RPMI8226 (cell line): ENCODE data around the gene KIAA1755.

Experiments used
- DNase-seq: peaks from one replicate; pipeline ENCODE4 v3.0.0-alpha.2; 2015

The KIAA1755 gene

DNA sequence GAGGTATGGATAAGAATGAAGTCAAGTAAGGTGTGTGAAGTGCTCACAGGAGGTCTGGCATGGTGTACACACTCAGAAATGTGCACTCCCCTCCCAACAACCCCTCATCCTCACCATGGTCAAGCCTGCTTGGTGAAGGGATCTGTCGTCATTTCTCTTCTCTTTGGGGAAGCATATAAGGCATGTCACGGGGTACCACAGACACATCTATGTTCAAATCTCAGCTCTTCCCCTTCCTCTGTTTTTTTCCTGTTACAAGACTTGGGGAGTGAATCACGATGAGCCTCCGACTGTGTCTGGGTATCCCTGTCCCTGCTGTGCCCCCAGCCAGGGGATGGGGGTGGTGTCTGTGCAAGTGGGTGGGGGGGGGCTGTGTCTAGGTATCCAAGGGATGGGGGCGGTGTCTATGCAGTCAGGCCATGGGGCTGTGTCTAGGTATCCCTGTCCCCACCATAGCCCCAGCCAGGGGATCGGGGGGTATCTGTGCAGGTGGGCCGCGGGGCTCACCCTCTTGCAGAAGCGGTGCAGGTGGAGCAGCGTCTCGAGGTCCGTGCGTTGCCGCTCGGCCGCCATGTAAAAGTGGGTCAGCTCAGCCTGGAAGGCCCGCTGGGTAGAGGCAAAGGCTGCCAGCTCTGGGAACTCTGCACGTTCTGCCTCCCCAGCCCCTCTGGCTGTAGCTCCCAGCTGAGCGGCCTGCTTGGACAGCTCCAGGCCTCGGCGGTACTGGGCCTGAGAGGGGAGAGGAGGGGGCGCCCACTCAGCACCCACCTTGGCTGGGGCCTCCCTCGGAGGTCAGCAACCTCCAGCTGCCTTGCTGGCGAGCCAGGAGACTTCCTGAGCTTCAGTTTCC lies 43.6 kb downstream of the KIAA1755 start:
- DNase-seq, result no peak

DNA sequence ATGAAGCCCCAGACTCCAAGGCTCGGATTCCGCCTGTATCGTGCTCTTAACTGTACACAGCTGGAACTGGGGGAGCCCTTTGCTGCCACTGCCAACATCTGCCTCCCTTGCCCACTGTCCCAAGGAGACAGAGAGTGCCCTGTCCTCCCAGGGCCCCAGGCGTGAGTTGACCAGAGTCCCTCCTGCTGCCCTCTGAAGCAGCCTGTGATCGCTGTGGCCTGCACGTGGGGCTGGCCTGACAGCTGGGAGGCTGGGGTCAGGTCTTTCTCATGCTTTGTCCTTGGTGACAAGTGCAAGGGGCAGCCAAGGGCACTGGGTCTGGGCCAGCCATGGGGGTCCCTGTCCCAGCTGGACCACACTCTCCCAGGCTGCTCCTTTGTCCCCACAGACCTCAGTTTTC lies 44.3 kb downstream of the KIAA1755 start:
- no peak for DNase-seq

DNA sequence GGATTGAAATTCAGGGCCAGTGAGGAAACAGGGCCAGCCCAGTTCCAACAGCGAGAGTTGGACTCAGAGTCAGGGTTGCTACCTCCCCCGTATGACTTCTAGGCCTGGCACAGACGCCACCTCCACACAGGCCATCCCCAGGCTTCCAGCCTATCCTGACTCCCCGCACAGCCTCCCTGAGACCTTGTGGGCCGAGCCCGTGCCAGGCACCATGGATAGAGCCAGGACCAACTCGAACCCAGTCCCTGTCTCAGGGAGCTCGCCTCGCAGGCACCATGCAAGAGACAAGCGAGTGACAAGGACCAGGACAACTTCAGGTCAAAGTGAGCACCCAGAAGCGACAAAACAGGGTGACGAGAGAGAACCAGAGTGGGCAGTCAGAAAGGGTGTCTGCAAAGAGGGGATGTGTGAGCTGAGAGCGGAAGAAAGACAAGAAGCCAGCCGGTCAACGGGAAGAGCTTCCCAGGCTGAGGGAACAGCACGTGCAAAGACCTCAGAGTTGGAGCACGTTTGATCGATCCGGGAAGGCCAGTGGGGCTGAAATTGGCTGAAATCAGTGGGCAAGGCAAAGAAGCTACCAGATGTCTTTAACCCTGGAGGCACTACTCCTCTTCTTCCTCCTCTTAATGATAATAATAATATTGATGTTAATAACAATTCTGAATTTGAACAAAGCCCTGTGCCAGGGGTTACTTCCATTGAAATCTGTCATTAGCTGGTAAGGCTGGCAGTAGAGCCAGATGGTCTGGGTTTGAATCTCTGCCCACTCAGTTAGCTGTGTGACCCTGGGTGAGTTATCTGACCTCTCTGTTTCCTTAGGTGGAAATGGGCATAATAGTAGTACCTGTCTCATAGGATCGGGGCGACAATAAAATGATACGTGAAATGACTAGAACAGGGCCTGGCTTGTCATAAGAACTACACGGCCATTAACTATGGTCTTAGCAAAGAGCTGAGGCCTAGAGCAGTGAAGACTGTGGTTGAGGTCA lies 45.0 kb downstream of the KIAA1755 start:
- DNase-seq, result no peak

DNA sequence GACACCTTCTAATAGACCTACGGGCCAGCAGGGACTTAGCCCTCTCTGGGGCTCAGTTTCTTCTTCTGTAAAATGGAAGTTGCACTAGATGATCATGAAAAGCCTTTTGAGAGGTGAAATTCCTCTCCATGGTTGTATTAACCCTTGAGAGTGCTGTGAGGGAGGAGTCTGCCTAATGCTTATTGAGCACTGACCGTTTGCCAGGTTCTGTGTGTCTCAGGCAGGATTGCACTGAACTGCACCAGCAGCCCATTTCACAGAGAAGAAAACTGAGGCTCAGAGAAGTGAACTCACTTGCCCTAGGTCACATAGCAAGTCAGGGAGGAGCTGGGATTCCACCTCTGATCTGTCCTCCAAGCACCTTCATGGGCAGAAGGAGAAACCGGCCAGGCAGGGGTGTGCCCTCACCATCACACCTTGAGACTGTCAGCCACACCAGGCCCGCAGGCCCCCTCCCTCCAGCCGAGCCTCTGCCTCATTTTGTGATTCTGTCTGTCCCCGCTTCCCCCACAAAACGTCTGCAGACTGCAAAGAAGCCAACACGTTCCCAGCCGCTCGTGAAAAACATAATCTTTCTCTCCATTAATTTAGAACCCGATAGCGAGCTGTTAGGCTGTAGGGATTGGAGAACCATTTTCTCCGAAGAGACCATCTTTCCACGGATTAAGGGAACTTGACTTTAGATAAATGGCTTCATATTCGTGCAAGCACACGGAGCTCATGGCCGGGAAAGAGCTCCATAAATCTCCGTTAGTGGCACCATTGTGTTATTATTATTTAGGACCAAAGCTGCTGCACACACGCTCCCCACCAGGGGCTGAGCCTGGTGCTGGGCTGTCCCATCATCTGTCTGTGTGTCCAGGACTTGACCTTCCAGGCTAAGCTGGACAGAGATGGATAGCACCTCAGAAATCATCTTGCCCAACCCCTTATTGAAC lies 46.0 kb downstream of the KIAA1755 start:
- DNase-seq, result no peak

DNA sequence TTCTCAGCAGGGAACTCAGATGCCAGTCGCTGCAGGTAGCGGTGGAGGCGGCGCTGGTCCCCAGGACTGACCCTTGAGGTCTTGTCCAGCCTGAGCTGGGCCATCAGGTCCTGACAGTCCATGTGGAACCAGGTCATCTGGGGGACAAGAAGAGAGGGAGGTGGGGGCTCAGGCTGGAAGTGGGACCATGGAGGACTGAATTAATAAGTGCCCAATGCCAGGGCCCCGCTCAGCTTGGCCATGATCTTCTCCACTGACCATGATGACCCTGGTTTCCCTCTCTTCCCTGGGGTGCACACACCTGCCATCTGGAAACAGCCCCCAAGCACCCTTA lies 47.0 kb downstream of the KIAA1755 start:
- DNase-seq, result no peak

DNA sequence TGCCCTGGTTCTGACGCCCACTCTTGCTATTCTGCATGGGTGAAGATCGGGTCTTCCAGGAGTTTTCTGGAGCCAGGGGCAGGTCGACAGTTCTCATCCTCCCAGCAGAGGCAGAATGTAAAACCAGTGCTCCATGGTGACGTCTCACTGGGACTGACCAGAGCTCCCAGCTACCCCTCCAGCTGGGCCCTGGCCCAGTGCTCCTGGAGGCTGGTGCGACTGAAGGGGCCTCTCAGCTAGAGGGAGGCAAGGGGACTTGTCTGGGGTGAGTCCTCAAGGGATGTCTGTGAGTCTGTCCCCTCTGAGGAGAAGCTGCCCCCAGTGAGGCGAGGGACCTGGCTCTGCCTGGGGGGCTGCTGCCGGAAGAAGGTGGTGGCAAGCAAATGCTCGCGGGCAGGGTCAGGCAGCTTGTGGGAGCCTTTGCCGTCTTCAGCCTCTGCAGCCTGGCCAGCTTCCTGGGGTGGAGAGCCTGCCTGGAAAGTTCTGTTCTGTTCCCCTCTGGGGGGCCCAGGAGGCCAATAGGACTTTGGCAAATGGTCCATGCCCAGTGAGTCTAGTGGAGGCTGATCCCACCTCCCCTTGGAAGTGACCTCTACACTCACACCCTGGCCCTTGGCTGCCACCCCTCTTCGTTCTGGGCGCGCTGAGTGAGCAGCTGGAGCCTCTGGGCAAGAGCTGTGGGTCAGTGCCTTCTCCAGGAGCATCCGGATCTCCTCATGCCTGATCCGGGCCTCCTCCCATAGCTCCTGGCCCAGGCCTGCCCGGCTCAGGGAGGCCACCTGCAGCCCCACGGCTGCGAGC lies 47.5 kb downstream of the KIAA1755 start:
- DNase-seq, result no peak

DNA sequence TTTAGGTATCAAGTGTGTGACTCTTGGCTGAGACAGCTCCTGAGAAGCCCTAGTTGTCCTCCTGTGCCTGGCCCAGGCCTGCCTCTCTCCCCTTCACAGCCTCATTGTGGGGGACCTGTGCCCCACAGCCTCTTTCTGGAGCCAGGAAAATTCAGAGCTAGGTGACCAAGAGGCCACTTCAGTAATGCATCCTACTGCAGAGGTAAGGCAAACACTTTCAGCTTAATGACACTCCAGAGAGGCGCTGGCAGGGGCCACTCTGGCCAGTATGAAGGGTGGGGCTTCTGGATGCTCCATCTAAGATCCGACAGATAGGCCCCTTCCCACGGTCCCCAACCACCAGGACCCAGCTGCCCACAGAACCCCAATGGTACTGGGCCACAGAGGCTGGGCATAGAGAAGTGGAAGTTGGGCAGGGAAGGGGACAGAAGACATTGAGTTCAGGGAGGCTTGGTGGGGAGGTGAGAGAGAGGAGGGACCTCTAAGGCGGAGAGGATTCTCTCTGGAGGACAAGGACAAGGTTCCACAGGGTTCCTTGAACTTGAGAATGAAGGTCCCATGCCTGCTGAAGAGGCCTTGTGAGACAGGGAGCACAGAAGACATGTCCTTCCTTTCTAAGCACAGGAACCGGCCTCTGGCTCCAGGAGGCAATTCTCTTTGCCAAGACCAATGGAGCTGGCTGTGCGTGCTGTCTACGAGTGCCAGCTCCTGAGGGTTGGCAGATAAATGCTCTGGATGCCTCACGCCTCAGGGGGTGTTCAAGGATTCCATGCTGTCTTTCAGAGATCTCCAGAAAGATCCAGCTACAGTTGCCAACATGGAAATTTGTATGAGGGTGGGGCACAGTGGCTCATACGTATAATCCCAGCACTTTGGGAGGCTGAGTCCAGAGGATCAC lies 49.1 kb downstream of the KIAA1755 start:
- DNase-seq, result no peak

DNA sequence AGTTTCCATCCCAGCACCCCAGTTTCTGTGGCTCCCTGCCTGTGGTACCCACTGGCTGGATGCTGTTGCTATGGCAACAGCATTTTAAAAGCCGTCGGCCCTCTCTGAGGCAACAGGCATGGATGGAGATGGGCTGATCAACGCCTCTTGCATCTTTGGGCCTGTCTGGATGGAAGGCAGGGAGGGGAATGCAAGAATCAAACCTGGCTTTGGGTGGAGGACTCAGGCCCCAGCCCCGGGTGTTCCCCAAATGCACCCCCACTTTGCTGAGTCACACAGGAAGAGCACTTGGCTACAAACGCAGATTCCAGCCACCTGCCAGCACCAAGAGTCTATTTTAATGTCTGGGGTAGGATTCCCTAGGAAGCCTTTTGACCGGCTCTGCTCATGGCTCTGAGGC lies 49.8 kb downstream of the KIAA1755 start:
- DNase-seq, result no peak

DNA sequence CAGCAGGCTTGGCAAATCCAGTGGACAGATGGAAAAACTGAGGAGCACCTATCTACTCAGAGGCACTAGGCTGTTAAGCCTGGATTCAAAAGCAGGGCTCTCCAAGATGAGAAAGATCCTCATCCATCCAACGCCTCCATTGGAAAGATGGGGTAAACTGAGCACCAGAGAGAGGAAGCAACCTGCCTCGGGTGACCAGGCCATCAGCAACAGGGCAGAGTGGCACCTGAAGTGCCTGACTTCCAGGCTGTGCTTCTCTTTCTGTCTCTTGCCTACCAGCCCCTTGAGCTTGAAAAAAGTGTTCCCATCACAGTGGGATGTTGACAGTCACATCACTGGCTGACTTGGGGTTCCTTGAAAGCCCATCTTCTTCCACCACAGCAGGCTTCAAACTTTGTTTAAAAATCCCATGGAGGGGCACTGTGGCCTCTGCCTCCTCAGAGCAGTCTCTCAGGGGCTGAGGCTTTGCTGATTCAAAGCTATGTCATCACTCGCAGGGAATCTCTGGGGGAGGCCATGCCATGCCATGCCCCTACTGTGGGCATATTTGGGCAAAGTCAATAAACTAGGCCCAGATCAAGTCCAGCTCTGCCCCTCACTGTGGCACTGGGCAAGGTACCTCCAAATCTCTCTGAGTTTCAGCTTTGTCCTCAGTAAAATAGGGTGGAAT lies 50.7 kb downstream of the KIAA1755 start:
- DNase-seq, result no peak

DNA sequence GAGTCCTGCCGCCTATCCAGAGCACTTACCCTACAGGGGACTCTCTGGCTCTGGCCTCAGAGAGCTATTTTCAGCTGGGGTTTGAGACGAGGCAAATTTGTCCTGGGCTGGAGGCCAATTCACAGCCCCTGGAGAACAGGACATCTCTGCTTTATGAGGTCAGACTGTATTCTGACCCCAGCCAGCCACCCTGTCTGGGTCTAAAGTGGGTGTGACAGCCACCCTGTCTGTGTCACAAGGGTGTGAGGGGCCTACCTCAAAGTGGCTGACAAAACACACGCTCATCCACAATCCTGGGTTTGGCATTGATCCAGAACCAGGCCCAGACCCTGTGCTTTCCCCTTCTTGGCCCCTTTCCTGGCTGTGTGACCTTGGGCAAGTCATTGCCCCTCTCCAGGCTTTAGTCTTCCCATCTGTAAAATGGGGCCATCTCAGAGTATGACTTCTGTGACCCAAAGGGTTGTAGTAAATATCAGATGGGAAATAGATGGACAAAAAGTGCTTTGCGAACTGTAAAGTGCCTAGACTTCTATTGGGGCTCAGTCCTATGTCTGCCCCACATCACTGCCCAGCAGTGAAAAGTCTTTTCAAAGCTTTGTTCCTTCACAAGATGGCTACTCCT lies 51.4 kb downstream of the KIAA1755 start:
- no peak for DNase-seq

DNA sequence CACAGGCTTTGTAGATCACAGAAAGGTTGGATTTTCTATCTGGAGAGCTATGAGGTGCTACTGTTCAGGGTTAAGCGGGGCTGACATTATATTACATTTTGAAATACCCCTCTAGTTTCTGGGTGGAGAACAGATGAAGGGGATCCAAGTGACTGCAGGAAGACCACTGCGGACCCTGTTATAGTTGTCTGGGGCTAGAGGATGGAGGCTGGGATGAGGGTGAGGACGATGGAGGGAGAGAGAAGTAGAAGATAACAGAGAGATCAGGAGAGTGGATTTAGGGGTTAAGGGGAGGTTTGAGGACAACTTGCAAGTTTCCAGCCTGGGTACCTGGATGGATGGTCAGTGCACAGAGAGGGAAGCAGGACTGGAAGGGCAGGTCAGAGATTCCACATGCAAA lies 52.0 kb downstream of the KIAA1755 start:
- DNase-seq, result no peak

DNA sequence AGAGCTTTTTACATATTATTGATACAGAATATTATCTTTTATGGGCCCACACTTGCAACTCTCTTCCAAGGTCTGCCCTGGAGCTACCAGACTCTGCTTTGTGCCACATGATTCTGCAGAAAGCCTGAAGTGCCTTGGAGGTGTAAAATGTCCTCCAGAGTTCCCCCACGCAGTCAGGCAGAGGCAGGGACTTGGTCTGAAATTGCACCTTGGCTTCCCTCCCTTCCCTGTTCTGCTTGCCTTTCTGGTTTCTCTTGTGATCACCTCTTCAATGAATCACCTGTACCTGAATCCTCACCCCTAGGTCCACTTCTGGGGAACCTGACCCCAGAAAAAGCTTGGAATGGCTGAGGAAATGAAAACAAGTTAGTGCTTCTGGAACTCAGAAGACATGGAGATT lies 52.4 kb downstream of the KIAA1755 start:
- DNase-seq, result no peak

DNA sequence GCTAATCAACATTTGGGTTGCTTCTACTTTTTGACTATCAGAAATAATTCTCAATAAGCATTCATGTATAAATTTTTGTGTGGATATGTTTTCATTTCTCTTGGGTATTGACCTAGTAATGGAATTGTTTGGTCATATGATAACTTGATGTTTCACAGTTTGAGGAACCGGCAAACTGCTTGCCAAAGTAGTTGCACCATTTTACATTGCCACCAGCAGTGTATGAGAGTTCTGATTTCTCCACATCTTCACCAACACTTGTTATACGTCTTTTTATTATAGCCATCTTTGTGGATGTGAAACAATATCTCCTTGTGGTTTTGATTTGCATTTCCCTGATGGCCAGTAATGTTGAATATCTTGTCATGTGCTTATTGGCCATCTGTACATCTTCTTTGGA lies 52.9 kb downstream of the KIAA1755 start:
- DNase-seq, result no peak

DNA sequence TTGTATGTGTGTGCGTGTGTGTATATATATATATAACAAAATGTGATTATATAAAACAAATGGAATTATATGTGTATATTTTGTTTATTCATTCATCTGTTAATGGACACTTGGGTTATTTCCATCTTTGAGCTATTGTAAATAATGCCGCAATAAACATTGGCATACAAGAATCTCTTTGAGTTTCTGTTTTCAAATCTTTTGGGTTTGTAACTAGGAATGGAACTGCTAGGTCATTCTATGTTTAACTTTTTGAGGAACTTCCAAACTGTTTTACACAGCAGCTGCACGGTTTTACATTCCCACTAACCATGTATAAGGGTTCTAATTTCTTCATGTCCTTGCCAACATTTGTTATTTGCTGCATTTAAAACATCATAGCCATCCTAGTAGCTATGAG lies 55.5 kb downstream of the KIAA1755 start:
- DNase-seq, result no peak

DNA sequence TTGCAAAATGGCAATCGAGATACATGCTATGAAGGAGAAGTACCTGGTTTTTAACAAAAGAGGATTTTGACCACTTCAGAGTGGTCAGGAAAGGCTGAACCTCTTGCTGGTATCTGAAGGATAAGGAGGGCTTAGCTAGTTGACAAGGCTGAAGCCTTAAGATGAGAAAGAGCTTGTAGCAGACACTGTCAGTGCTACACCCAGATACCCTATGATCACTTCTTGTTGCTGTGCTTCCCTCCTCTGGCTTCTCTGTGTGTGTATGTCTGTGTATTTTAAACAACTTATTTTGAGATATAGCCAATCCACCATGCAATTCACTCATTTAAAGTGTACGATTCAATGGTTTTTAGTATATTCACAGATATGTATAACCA lies 56.6 kb downstream of the KIAA1755 start:
- no peak for DNase-seq

DNA sequence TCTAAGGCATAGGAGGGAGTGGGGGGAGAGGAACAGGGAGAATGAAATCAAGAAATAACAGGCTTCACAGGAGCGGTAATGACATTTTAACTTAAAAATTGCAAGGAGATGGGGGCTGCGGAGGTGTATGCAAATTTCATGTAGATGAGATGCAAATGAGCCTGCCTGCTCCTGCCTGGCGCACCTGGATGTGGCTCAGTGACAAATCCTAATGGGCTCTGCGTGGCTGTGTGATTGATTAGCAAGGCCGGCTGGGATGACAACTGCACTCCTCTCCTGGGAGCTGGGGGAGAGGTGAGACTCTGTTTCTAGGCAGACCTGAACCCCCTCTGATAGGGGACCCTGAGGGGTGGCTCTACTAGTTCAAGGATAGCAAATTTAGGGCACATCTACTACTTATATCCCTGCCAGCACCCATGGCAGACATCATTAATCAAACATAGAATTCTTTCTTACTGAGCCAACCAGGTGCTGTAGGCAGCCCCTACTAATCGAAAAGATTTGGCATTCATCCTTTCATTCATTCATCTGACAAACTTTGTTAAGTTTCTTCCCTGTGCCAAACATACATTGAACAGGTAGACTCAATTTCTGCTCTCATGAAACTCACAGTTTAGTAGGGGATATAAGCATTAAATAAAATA lies 57.1 kb downstream of the KIAA1755 start:
- DNase-seq, result no peak

DNA sequence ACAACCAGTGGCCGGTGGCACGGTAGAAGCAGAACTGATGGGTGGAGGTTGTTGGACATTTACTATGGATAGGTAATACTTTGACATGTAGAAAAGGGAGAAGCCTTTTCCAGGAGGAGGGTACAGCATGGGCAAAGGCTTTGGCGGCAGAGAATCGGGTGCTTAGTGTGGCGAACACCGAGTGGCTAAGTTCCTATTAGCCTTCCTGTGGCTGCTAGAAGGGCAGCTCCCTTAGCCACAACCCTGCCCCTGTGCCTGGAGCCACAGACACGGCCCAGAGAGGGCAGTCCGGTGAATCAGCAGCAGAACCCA lies 57.6 kb downstream of the KIAA1755 start:
- DNase-seq, result no peak

DNA sequence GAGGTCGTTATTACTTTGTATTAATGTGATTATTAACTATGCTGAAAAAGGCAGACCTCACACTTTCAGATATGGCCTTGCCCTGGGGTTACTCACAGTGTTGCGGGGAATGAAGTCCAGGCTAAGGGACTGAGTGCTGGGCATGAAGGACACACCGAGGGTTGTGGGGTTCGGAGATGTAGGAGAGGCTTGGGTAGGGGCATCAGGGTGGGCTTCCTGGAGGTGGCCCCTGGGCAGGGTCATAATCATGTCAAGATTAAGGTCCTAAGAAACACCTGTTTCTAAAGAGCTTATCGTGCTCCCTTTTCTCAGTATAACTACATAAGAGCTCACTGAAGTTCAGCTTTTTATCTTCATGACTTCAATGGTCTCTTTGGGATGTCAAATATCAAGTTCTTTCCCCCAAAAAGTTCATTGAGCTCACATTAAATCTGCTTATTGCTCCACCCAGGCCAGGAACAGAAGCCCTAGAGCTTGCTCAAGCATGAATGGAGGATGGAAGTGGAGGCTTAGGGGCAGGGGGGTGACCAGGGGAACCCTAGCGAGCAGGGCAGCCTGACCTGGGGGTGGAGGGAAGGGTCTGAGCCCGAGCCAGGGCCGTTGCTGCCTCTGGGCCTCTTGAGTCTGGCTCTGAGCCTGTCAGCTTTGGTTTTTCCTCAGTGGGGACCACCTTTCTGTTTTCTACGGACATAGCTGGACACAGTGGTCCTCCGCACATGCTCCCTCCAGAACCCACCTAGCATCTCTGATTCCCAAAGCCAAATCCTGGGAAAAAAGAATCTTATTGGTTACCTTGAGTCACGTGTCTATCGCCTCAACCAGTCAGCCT lies 58.2 kb downstream of the KIAA1755 start:
- DNase-seq, result no peak

DNA sequence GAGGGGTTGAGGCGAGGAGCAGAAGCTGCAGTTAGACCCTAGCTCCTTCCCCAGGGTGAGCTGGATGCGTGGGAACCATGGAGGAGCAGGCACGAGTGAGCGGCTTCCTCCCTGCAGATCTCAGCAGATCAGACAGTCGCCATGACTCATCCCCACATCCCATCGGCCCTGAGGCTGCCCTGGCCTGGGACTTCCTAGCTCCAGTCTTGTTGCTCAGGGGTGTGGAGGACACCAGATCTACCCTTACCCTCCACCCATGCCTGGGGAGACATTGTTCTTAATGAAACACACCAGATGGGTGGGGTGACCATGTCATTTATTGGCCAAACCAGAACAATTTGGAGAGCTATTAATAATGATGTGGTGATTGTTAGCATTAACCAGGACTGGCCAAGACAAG lies 59.2 kb downstream of the KIAA1755 start:
- no peak for DNase-seq
